Measurements from ENCODE around the gene IL17A. TPM values are rescaled to one million over a fixed set of nuclear protein-coding genes. Genes with fewer than 3 reads are reported as not detected.

The IL17A gene
- total RNA-seq, 1 experiment from 2014 or later = not detected

DNA sequence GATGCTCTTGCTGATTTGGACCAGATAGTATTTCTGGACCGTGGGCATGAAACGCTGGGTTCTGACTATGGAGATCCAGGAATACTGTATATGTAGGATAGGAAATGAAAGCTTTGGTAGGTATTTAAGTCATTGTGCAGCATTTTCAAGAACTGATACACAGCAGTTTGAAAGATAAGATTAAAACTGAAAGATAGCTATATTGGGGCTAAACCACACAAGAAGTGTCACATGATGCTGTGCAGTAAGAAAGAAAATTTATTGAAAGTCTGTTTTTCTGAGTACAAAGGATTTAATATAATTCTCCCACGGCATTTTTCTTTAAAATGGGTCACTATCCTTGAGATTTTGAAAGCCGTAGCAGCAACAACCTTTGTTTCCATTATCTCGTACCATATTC is 305 bp downstream of the IL17A start:
- in situ Hi-C loops (cut with HindIII; ENCODE audit: low pct_unique_long_range_greater_than_20kb, low sequenced_read_pairs) = no loop called here
- CTCF ChIA-PET = no interaction called here

DNA sequence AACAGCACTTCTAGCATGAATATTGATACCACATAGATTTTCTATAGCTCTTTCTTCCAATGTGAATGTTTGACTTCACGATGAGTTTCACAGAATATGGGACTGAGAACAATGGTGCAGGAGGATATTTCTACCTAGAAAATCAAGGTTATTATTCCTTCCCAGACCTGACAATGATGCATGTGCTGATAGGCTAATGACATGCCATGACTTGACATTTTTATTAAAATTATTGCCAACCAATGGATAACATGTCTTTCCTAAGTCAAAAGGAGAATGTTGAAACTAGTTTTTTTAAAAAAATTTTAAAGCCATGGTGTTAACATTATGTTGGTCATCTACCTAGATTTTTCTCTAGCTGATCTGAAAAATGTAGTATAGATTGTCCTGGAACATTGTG is 923 bp downstream of the IL17A start:
- ATAC-seq (no peak), DNase-seq (ENCODE audit: low read depth, low spot score) (no peak)
- no TSS peak for BruUV-seq (replicated peaks)
- Histone ChIP-seq H3K9me3 (ENCODE audit: control insufficient read depth, insufficient read depth, low read depth, low read length) (no peaks in the 10 kb centered on the region), H3K27ac (ENCODE audit: low read length) (no peak overlapping the region), H3K4me1 (ENCODE audit: control insufficient read depth, insufficient read depth, low read length) (no peaks in the 10 kb centered on the region), H3K4me3 (ENCODE audit: low read depth in 2 of 2, low read length in 2 of 2) (no peak overlapping the region), H3K27me3 (ENCODE audit: control insufficient read depth, insufficient read depth, low read length) (peaks cover 13% of the 10 kb centered on the region), H3K36me3 (ENCODE audit: control insufficient read depth, insufficient read depth, low read length) (no peaks in the 10 kb centered on the region)
- intact Hi-C loops (cut with micrococcal nuclease; ENCODE audit: unreplicated experiment) = no loop called here
- TF ChIP-seq SIN3A (IDR thresholded peaks at IDR 0.05; ENCODE audit: borderline replicate concordance, insufficient read depth, low read depth, low read length) (no peak), TCF7L2 (IDR thresholded peaks at IDR 0.05; ENCODE audit: low read depth, low read length) (no peak), POLR2AphosphoS5 (IDR thresholded peaks at IDR 0.05; ENCODE audit: low read depth, low read length) (no peak)
- TF ChIP-seq, protein P1, sequence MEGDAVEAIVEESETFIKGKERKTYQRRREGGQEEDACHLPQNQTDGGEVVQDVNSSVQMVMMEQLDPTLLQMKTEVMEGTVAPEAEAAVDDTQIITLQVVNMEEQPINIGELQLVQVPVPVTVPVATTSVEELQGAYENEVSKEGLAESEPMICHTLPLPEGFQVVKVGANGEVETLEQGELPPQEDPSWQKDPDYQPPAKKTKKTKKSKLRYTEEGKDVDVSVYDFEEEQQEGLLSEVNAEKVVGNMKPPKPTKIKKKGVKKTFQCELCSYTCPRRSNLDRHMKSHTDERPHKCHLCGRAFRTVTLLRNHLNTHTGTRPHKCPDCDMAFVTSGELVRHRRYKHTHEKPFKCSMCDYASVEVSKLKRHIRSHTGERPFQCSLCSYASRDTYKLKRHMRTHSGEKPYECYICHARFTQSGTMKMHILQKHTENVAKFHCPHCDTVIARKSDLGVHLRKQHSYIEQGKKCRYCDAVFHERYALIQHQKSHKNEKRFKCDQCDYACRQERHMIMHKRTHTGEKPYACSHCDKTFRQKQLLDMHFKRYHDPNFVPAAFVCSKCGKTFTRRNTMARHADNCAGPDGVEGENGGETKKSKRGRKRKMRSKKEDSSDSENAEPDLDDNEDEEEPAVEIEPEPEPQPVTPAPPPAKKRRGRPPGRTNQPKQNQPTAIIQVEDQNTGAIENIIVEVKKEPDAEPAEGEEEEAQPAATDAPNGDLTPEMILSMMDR (IDR thresholded peaks at IDR 0.05) = no peak
- TF ChIP-seq, protein P2, sequence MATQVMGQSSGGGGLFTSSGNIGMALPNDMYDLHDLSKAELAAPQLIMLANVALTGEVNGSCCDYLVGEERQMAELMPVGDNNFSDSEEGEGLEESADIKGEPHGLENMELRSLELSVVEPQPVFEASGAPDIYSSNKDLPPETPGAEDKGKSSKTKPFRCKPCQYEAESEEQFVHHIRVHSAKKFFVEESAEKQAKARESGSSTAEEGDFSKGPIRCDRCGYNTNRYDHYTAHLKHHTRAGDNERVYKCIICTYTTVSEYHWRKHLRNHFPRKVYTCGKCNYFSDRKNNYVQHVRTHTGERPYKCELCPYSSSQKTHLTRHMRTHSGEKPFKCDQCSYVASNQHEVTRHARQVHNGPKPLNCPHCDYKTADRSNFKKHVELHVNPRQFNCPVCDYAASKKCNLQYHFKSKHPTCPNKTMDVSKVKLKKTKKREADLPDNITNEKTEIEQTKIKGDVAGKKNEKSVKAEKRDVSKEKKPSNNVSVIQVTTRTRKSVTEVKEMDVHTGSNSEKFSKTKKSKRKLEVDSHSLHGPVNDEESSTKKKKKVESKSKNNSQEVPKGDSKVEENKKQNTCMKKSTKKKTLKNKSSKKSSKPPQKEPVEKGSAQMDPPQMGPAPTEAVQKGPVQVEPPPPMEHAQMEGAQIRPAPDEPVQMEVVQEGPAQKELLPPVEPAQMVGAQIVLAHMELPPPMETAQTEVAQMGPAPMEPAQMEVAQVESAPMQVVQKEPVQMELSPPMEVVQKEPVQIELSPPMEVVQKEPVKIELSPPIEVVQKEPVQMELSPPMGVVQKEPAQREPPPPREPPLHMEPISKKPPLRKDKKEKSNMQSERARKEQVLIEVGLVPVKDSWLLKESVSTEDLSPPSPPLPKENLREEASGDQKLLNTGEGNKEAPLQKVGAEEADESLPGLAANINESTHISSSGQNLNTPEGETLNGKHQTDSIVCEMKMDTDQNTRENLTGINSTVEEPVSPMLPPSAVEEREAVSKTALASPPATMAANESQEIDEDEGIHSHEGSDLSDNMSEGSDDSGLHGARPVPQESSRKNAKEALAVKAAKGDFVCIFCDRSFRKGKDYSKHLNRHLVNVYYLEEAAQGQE (IDR thresholded peaks at IDR 0.05; ENCODE audit: insufficient read depth in 1 of 2, low read depth in 2 of 2, low read length in 1 of 2) = no peak
- ChIA-PET POLR2A (no interaction called here), CTCF (no interaction called here)
- in situ Hi-C loops (cut with HindIII; ENCODE audit: low pct_unique_long_range_greater_than_20kb, low sequenced_read_pairs) = no loop called here

More for the DNA sequence above, 305 bp downstream of the IL17A start:
- no peaks in the 10 kb centered on the region for H3K9me3 ChIP-seq (ENCODE audit: control insufficient read depth, insufficient read depth, low read depth, low read length)
- no peaks in the 10 kb centered on the region for H3K36me3 ChIP-seq (ENCODE audit: control insufficient read depth, insufficient read depth, low read length)
- H3K27ac ChIP-seq (ENCODE audit: low read length) = no peak overlapping the region
- ATAC-seq (no peak), DNase-seq (ENCODE audit: low read depth, low spot score) (no peak)
- peaks cover 13% of the 10 kb centered on the region for H3K27me3 ChIP-seq (ENCODE audit: control insufficient read depth, insufficient read depth, low read length)
- TF ChIP-seq TCF7L2 (IDR thresholded peaks at IDR 0.05; ENCODE audit: low read depth, low read length) (no peak), POLR2AphosphoS5 (IDR thresholded peaks at IDR 0.05; ENCODE audit: low read depth, low read length) (no peak), SIN3A (IDR thresholded peaks at IDR 0.05; ENCODE audit: borderline replicate concordance, insufficient read depth, low read depth, low read length) (no peak)
- TF ChIP-seq, protein P2 (IDR thresholded peaks at IDR 0.05; ENCODE audit: insufficient read depth in 1 of 2, low read depth in 2 of 2, low read length in 1 of 2) = no peak
- TF ChIP-seq, protein P1 (IDR thresholded peaks at IDR 0.05) = no peak
- H3K4me1 ChIP-seq (ENCODE audit: control insufficient read depth, insufficient read depth, low read length) = no peaks in the 10 kb centered on the region
- no TSS peak for BruUV-seq (replicated peaks)
- no peak overlapping the region for H3K4me3 ChIP-seq (ENCODE audit: low read depth in 2 of 2, low read length in 2 of 2)
- POLR2A ChIA-PET = no interaction called here
- intact Hi-C loops (cut with micrococcal nuclease; ENCODE audit: unreplicated experiment) = no loop called here

Measured in Panc1 (cell line).